Tibial artery (tissue), 4 donors: ENCODE results near the gene LYSMD3.

Experiments used
- DNase-seq, 2 donors: peaks; one replicate each; pipeline ENCODE4 v3.0.0-alpha.2; 2019
- H3K27ac ChIP-seq, 2 donors: fragments of 200-600 bp; sonication (generic) in 1 of 2; 1 replicate in 1 of 2; 2 replicates in 1 of 2; pipeline ENCODE4 v1.5.1; 2018 to 2019; ENCODE audit warnings: mild to moderate bottlenecking in 1 of 2
- H3K27me3 ChIP-seq, 2 donors: fragments of 200-600 bp; sonication (generic) in 1 of 2; one replicate each; pipeline versions ENCODE4 v1.5.1 to v1.6.0; 2016 to 2019
- H3K36me3 ChIP-seq, 3 donors: fragments of 200-600 bp; sonication (generic) in 2 of 3; one replicate each; pipeline ENCODE4 v1.5.1; 2016 to 2019; ENCODE audit warnings: mild to moderate bottlenecking in 2 of 3
- H3K4me1 ChIP-seq, 4 donors: fragments of 200-600 bp; sonication (generic) in 2 of 4; 1 replicate in 3 of 4; 2 replicates in 1 of 4; pipeline ENCODE4 v1.5.1; 2016 to 2019
- H3K4me3 ChIP-seq, 2 donors: fragments of 200-600 bp; sonication (generic) in 1 of 2; 1 replicate in 1 of 2; 2 replicates in 1 of 2; pipeline ENCODE4 v1.5.1; 2018 to 2019; ENCODE audit warnings: mild to moderate bottlenecking in 2 of 2
- H3K9me3 ChIP-seq, 3 donors: fragments of 200-600 bp; sonication (generic) in 1 of 3; one replicate each; pipeline ENCODE4 v1.5.1; 2016 to 2019
- CTCF ChIP-seq, 2 experiments: fragments of 200-600 bp in 1 of 2; fragments of 450-650 bp in 1 of 2; IDR thresholded peaks; one replicate each; pipeline ENCODE4 v1.5.1; 2017 to 2019; ENCODE audit warnings: antibody characterized with exemption in 2 of 2, mild to moderate bottlenecking in 1 of 2, moderate library complexity in 1 of 2
- intact Hi-C: fragments of 100-400 bp; cut with DNase I; formaldehyde crosslinking; loops from one replicate; pipeline ENCODE4 v1.15.0; 2023; ENCODE audit warnings: low total_unique reads

Gene LYSMD3

GRCh38 chr5:90480699-90481098, 48.7 kb downstream of the LYSMD3 start:
- Histone ChIP-seq H3K27ac (no peak overlapping the region), H3K9me3 (no peaks in the 10 kb centered on the region), H3K36me3 (no peaks in the 10 kb centered on the region), H3K4me3 (no peak overlapping the region), H3K4me1 (no peaks in the 10 kb centered on the region), H3K27me3 (no peaks in the 10 kb centered on the region)
- intact Hi-C loops = no loop called here
- DNase-seq = no peak
- TF ChIP-seq CTCF (IDR thresholded peaks at IDR 0.05) = no peak

GRCh38 chr5:90479611-90480385, 49.6 kb downstream of the LYSMD3 start:
- H3K27ac ChIP-seq = no peak overlapping the region
- DNase-seq = no peak
- peaks cover 0 to 7% (median 2%) of the 10 kb centered on the region in 4 donors for H3K4me1 ChIP-seq
- no peaks in the 10 kb centered on the region for H3K36me3 ChIP-seq
- H3K4me3 ChIP-seq = no peak overlapping the region
- H3K9me3 ChIP-seq = no peaks in the 10 kb centered on the region
- intact Hi-C loops = loop anchor here (5.0 kb wide), 1 partner anchor 48 kb away; the partner anchor contains the start of gene LYSMD3
- no peak for TF ChIP-seq CTCF (IDR thresholded peaks at IDR 0.05)
- no peaks in the 10 kb centered on the region for H3K27me3 ChIP-seq

- Histone ChIP-seq H3K27ac (no peak overlapping the region), H3K4me1 (peaks cover 0 to 17% (median 12%) of the 10 kb centered on the region in 4 donors), H3K27me3 (no peaks in the 10 kb centered on the region), H3K9me3 (no peaks in the 10 kb centered on the region), H3K36me3 (no peaks in the 10 kb centered on the region), H3K4me3 (no peak overlapping the region)
- no peak for DNase-seq
- intact Hi-C loops = loop anchor here (5.0 kb wide), 1 partner anchor 50 kb away; the partner anchor contains the start of gene LYSMD3
- TF ChIP-seq CTCF (IDR thresholded peaks at IDR 0.05) = no peak
Measured at GRCh38 chr5:90477621-90478215, 51.7 kb downstream of the LYSMD3 start.

- Histone ChIP-seq H3K9me3 (no peaks in the 10 kb centered on the region), H3K36me3 (no peaks in the 10 kb centered on the region), H3K27me3 (no peaks in the 10 kb centered on the region), H3K27ac (no peak overlapping the region), H3K4me3 (no peak overlapping the region), H3K4me1 (peaks cover 0 to 17% (median 13%) of the 10 kb centered on the region in 4 donors)
- TF ChIP-seq CTCF (IDR thresholded peaks at IDR 0.05) = no peak
- DNase-seq = no peak
- intact Hi-C loops = loop anchor here (5.0 kb wide), 1 partner anchor 50 kb away; the partner anchor contains the start of gene LYSMD3
Measured at GRCh38 chr5:90477073-90477472, 52.3 kb downstream of the LYSMD3 start.

- Histone ChIP-seq H3K27ac (no peak overlapping the region), H3K27me3 (no peaks in the 10 kb centered on the region), H3K4me1 (peaks cover 0 to 17% (median 13%) of the 10 kb centered on the region in 4 donors), H3K4me3 (no peak overlapping the region), H3K9me3 (no peaks in the 10 kb centered on the region), H3K36me3 (no peaks in the 10 kb centered on the region)
- no peak for TF ChIP-seq CTCF (IDR thresholded peaks at IDR 0.05)
- no peak for DNase-seq
- intact Hi-C loops = loop anchor here (5.0 kb wide), 1 partner anchor 51 kb away; the partner anchor contains the start of gene LYSMD3
Measured at GRCh38 chr5:90476391-90476790, 53.0 kb downstream of the LYSMD3 start.
